Measurements from ENCODE around the gene TMEM150A. TPM values are rescaled to one million over a fixed set of nuclear protein-coding genes. Genes with fewer than 3 reads are reported as not detected.

TMEM150A gene
- total RNA-seq, 4 donors from 2014 or later, result 5.8 to 13.7 (median 9.5) TPM

DNA sequence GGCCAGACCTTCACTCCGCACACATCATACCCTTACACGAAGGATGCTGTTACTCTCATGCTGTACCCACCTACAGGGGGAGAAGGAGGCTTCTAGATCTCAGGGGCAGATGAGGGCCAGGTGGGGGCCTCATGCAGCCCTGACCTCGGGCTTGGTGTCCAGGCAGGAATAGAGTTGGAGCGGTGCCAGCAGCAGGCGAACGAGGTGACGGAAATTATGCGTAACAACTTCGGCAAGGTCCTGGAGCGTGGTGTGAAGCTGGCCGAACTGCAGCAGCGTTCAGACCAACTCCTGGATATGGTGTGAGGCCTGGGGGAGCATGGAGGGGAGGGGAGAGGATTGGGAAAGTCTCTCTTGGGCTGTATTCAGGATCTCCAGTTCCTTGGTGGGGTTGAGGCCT lies 10.9 kb downstream of the TMEM150A start:
- no peak for TF ChIP-seq POLR2A (IDR thresholded peaks at IDR 0.05)
- TF ChIP-seq, protein P1, sequence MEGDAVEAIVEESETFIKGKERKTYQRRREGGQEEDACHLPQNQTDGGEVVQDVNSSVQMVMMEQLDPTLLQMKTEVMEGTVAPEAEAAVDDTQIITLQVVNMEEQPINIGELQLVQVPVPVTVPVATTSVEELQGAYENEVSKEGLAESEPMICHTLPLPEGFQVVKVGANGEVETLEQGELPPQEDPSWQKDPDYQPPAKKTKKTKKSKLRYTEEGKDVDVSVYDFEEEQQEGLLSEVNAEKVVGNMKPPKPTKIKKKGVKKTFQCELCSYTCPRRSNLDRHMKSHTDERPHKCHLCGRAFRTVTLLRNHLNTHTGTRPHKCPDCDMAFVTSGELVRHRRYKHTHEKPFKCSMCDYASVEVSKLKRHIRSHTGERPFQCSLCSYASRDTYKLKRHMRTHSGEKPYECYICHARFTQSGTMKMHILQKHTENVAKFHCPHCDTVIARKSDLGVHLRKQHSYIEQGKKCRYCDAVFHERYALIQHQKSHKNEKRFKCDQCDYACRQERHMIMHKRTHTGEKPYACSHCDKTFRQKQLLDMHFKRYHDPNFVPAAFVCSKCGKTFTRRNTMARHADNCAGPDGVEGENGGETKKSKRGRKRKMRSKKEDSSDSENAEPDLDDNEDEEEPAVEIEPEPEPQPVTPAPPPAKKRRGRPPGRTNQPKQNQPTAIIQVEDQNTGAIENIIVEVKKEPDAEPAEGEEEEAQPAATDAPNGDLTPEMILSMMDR (IDR thresholded peaks at IDR 0.05), result no peak
- H3K4me3 ChIP-seq (ENCODE audit: low read depth, poor library complexity, severe bottlenecking), result no peak overlapping the region
- DNase-seq (ENCODE audit: low spot score in 2 of 2), result no peak
- intact Hi-C loops (cut with DNase I; ENCODE audit: low total_unique reads), result no loop called here
- 81 to 84% methylated on average over 12 of the region's 12 CpGs for WGBS, 2 donors

DNA sequence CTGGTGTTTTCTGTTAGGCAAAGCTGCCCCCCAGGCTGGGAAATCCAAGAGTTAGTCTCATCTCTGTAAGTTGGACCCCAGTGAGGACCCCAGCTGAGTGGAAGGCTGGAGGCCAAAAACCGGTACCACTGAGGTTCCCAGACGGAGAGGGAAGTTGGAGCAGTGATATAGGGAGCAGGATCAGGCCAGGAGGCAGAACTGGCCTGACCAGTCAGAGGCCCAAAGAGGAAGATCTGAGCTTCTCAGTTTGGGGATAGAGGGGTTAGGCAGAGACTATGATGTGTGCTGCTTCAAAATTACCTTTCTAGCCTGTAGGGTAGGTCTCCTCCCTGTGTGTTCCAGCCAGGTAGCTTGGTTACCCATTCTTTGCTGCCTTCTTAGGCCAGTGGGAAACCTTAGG lies 11.5 kb downstream of the TMEM150A start:
- intact Hi-C loops (cut with DNase I; ENCODE audit: low total_unique reads), result no loop called here
- WGBS, 2 donors, result 61 to 73% methylated on average over 2 of the region's 2 CpGs
- H3K4me3 ChIP-seq (ENCODE audit: low read depth, poor library complexity, severe bottlenecking), result no peak overlapping the region
- TF ChIP-seq, protein P1 (IDR thresholded peaks at IDR 0.05), result no peak
- TF ChIP-seq POLR2A (IDR thresholded peaks at IDR 0.05), result no peak
- DNase-seq (ENCODE audit: low spot score in 2 of 2), result no peak

DNA sequence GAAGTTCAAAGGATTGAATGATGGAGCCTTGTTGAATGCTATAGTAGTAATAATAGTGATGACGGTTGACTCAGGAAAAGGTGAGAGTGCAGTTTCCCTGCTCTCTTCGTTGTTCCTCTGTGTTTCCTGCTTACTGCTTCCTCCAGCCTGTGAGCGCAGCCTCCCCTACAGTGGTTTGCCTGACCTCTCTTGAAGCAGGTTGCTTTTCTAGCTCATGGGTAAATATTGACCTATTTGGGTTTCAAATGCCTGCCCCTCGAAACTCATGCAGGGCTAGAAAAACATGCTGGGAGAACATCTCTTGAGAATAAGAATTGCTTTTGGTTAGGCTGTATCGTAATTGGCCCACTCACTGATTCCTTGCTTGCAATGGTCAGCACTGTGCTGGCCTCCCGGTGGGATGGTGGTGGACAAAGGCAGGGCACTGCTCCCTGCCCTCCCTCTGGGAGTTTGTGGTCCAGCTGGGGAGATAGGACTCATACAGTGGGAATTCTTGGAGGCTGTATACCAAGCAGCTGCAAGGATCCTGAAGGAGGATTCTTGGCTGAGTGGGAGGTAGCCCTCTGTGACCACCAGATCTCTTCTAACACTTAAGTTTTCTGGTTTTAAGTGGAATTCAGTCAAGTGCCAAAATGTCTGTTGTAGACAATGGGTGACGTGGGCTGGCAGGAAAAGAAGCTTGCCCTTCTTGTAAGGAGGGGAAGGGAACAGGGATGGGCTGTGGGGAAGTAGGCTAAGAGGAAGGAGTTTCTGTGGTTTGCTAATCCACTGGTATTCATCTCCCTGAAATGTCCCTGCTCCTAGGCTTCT lies 12.3 kb downstream of the TMEM150A start:
- no peak for DNase-seq (ENCODE audit: low spot score in 2 of 2)

DNA sequence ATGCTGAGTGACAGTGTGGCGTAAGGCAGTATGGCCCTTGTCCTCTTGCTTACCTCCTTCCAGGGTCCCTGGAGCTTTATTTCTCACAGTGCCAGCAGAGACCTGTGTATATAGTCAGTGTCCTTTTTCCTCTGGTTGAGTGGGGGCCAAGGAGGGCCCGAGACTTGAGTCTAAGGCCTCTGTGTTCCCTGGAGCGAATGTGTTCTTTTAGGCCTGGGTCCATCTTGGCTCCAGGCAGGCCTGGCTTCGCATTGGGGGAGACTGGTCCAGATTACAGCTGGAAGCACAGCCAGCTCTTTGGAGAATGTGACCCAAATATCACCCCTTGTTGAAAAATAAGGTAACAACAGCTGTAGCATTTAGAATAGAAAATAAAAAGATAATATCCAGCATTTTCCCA lies 13.3 kb downstream of the TMEM150A start:
- H3K4me3 ChIP-seq (ENCODE audit: low read depth, poor library complexity, severe bottlenecking), result no peak overlapping the region
- intact Hi-C loops (cut with DNase I; ENCODE audit: low total_unique reads), result no loop called here
- 76 to 79% methylated on average over 4 of the region's 4 CpGs for WGBS, 2 donors
- TF ChIP-seq POLR2A (IDR thresholded peaks at IDR 0.05), result no peak
- TF ChIP-seq, protein P1 (IDR thresholded peaks at IDR 0.05), result no peak
- DNase-seq (ENCODE audit: low spot score in 2 of 2), result no peak

More for the DNA sequence above, 12.3 kb downstream of the TMEM150A start:
- 56 to 65% methylated on average over 7 of the region's 7 CpGs for WGBS, 2 donors
- intact Hi-C loops (cut with DNase I; ENCODE audit: low total_unique reads), result no loop called here
- TF ChIP-seq POLR2A (IDR thresholded peaks at IDR 0.05), result no peak
- TF ChIP-seq, protein P1 (IDR thresholded peaks at IDR 0.05), result no peak
- H3K4me3 ChIP-seq (ENCODE audit: low read depth, poor library complexity, severe bottlenecking), result no peak overlapping the region

DNA sequence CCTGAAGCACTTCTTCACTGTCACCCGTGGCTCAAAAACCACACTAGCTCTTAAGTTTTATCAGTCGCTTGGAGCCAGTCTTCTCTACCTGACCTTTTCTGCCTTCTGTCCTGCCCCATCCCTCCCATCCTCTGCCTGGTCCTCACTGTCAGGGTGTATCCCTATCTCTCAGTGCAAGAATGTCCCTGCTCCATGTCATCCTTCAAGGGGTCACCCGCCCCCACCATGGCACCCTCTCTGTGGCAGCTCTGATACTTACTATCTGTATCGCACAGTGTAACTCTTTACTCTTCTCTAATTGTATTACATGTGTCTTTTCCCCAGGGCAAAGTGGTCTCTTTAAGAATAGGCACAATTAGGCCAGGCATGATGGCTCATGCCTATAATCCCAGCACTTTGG lies 13.9 kb downstream of the TMEM150A start:
- H3K4me3 ChIP-seq (ENCODE audit: low read depth, poor library complexity, severe bottlenecking), result no peak overlapping the region
- TF ChIP-seq POLR2A (IDR thresholded peaks at IDR 0.05), result no peak
- TF ChIP-seq, protein P1 (IDR thresholded peaks at IDR 0.05), result no peak
- WGBS, 2 donors, result 77 to 84% methylated on average over 4 of the region's 4 CpGs
- intact Hi-C loops (cut with DNase I; ENCODE audit: low total_unique reads), result no loop called here
- DNase-seq (ENCODE audit: low spot score in 2 of 2), result no peak
